Measurements from ENCODE around the gene ITPRIPL2.

The ITPRIPL2 gene

GRCh38 chr16:19113577-19114358, at the start of gene ITPRIPL2:
Gene ITPRIPL2 (plus strand): TSS chr16:19113964. CDS start chr16:19114462, 498 bp downstream.
- no peak for DNase-seq

GRCh38 chr16:19066988-19067348, 46.8 kb upstream of the ITPRIPL2 start:
- no peak for DNase-seq

- peak; percentile 20 for DNase-seq
Observed at GRCh38 chr16:19067349-19068236, 46.2 kb upstream of the ITPRIPL2 start, which contains the start of gene COQ7. Gene COQ7 (plus strand): TSS chr16:19067614. CDS start chr16:19067665, 51 bp downstream.

- DNase-seq: no peak
Observed at GRCh38 chr16:19068237-19068815, 45.4 kb upstream of the ITPRIPL2 start.

GRCh38 chr16:19071811-19072777, 41.7 kb upstream of the ITPRIPL2 start:
- no peak for DNase-seq

- DNase-seq: no peak
Observed at GRCh38 chr16:19073344-19073743, 40.4 kb upstream of the ITPRIPL2 start.

GRCh38 chr16:19073863-19074262, 39.9 kb upstream of the ITPRIPL2 start:
- DNase-seq: no peak

GRCh38 chr16:19075511-19075910, 38.3 kb upstream of the ITPRIPL2 start:
- no peak for DNase-seq

GRCh38 chr16:19077879-19078278, 35.9 kb upstream of the ITPRIPL2 start:
- no peak for DNase-seq

GRCh38 chr16:19083670-19084069, 30.1 kb upstream of the ITPRIPL2 start:
- DNase-seq: no peak

GRCh38 chr16:19084139-19084538, 29.6 kb upstream of the ITPRIPL2 start:
- DNase-seq: no peak

- DNase-seq: no peak
Observed at GRCh38 chr16:19084879-19085278, 28.9 kb upstream of the ITPRIPL2 start.

GRCh38 chr16:19085679-19086200, 28.0 kb upstream of the ITPRIPL2 start:
- DNase-seq: no peak

- no peak for DNase-seq
Observed at GRCh38 chr16:19086322-19087199, 27.2 kb upstream of the ITPRIPL2 start.

GRCh38 chr16:19088341-19088916, 25.3 kb upstream of the ITPRIPL2 start:
- no peak for DNase-seq

- no peak for DNase-seq
Observed at GRCh38 chr16:19089410-19089955, 24.3 kb upstream of the ITPRIPL2 start.

GRCh38 chr16:19090916-19091315, 22.8 kb upstream of the ITPRIPL2 start:
- no peak for DNase-seq

GRCh38 chr16:19092653-19093410, 20.9 kb upstream of the ITPRIPL2 start:
- no peak for DNase-seq

Data from cortex of kidney (tissue), 1 donor.